Measurements from ENCODE around the gene ARSG. TPM values are rescaled to one million over a fixed set of nuclear protein-coding genes. Genes with fewer than 3 reads are reported as not detected.

Gene ARSG
- polyA plus RNA-seq, 1 donor from 2014 or later, result 16.9 TPM

DNA sequence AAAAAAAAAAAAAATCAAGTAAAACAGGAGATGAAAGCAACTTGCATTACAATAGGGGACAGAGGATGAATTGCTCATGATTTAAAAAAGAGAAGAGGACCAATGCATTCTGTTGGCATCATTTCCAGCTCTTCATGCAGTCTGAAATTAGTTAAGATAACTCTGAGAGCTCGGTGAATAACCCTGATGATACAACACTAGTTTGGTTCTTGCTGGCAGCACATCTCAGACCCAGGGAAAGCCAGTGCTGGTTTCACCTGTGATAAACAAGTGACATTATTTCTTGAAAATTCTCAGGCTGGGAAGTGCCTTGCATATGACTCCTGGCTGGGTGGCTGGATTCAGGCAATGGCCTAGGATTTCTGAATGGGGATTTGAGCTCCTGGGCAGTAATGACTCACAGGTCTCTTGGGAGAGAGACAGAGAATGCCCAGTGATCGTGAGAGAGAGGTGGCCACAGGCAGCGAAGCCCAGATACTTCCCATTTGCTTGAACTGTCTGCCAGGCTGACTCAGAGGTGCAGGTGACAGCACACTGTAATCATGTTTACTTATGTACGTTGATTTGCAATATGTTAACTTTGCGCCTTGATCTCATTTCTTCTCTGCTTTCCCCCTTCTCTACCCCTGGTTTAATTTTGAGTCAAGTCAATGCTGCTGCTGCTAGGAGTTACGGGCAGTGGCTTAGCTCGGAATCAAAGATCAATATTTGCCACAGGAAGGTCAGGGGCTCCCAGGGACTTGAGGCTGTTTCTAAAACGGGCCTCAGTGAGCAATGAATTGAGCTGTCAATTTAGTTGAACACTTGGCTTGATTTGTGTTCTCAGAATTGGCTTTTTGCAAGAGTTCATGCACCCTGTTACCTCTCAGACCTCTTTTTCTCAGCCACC, 27.1 kb downstream of the ARSG start:
- H3K9me2 ChIP-seq (ENCODE audit: insufficient read depth, low read length), result no peaks in the 10 kb centered on the region
- no peaks in the 10 kb centered on the region for H3K36me3 ChIP-seq (ENCODE audit: insufficient read depth, low read length)
- H3F3A ChIP-seq (ENCODE audit: insufficient read depth, low read length, poor library complexity, severe bottlenecking), result no peaks in the 10 kb centered on the region
- H3K4me2 ChIP-seq (ENCODE audit: low read length), result no peak overlapping the region
- H3K9me3 ChIP-seq (ENCODE audit: low read length), result no peaks in the 10 kb centered on the region
- no peak overlapping the region for H3K9ac ChIP-seq (ENCODE audit: low read length)
- no peak overlapping the region for H3K27ac ChIP-seq (ENCODE audit: low read length)
- H3K4me3 ChIP-seq (ENCODE audit: low read length), result no peak overlapping the region
- H3K79me2 ChIP-seq (replicated peaks; ENCODE audit: insufficient read depth, low read length), result no peaks in the 10 kb centered on the region
- no peaks in the 10 kb centered on the region for H3K27me3 ChIP-seq (ENCODE audit: insufficient read depth, low read depth, low read length)
- H2AFZ ChIP-seq (ENCODE audit: low read depth, low read length), result no peak overlapping the region
- TF ChIP-seq, protein P1, sequence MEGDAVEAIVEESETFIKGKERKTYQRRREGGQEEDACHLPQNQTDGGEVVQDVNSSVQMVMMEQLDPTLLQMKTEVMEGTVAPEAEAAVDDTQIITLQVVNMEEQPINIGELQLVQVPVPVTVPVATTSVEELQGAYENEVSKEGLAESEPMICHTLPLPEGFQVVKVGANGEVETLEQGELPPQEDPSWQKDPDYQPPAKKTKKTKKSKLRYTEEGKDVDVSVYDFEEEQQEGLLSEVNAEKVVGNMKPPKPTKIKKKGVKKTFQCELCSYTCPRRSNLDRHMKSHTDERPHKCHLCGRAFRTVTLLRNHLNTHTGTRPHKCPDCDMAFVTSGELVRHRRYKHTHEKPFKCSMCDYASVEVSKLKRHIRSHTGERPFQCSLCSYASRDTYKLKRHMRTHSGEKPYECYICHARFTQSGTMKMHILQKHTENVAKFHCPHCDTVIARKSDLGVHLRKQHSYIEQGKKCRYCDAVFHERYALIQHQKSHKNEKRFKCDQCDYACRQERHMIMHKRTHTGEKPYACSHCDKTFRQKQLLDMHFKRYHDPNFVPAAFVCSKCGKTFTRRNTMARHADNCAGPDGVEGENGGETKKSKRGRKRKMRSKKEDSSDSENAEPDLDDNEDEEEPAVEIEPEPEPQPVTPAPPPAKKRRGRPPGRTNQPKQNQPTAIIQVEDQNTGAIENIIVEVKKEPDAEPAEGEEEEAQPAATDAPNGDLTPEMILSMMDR (IDR thresholded peaks at IDR 0.05; ENCODE audit: poor library complexity, severe bottlenecking), result no peak
- no peak for TF ChIP-seq MXI1 (conservative IDR thresholded peaks at IDR 0.05; ENCODE audit: poor library complexity, severe bottlenecking)
- TF ChIP-seq EP300 (conservative IDR thresholded peaks at IDR 0.05; ENCODE audit: poor library complexity, severe bottlenecking), result no peak
- no peak for TF ChIP-seq SMC3 (conservative IDR thresholded peaks at IDR 0.05; ENCODE audit: poor library complexity)
- TF ChIP-seq RAD21 (conservative IDR thresholded peaks at IDR 0.05), result no peak
- TF ChIP-seq EZH2 (IDR thresholded peaks at IDR 0.05; ENCODE audit: borderline replicate concordance, insufficient read depth, low read length, poor library complexity, severe bottlenecking), result no peak
- TF ChIP-seq TAF1 (IDR thresholded peaks at IDR 0.05; ENCODE audit: low read depth), result no peak
- TF ChIP-seq, protein P2, sequence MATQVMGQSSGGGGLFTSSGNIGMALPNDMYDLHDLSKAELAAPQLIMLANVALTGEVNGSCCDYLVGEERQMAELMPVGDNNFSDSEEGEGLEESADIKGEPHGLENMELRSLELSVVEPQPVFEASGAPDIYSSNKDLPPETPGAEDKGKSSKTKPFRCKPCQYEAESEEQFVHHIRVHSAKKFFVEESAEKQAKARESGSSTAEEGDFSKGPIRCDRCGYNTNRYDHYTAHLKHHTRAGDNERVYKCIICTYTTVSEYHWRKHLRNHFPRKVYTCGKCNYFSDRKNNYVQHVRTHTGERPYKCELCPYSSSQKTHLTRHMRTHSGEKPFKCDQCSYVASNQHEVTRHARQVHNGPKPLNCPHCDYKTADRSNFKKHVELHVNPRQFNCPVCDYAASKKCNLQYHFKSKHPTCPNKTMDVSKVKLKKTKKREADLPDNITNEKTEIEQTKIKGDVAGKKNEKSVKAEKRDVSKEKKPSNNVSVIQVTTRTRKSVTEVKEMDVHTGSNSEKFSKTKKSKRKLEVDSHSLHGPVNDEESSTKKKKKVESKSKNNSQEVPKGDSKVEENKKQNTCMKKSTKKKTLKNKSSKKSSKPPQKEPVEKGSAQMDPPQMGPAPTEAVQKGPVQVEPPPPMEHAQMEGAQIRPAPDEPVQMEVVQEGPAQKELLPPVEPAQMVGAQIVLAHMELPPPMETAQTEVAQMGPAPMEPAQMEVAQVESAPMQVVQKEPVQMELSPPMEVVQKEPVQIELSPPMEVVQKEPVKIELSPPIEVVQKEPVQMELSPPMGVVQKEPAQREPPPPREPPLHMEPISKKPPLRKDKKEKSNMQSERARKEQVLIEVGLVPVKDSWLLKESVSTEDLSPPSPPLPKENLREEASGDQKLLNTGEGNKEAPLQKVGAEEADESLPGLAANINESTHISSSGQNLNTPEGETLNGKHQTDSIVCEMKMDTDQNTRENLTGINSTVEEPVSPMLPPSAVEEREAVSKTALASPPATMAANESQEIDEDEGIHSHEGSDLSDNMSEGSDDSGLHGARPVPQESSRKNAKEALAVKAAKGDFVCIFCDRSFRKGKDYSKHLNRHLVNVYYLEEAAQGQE (IDR thresholded peaks at IDR 0.05; ENCODE audit: borderline replicate concordance), result no peak
- no peak for TF ChIP-seq POLR2AphosphoS5 (IDR thresholded peaks at IDR 0.05)
- no peaks in the 10 kb centered on the region for H4K20me1 ChIP-seq (ENCODE audit: insufficient read depth)

DNA sequence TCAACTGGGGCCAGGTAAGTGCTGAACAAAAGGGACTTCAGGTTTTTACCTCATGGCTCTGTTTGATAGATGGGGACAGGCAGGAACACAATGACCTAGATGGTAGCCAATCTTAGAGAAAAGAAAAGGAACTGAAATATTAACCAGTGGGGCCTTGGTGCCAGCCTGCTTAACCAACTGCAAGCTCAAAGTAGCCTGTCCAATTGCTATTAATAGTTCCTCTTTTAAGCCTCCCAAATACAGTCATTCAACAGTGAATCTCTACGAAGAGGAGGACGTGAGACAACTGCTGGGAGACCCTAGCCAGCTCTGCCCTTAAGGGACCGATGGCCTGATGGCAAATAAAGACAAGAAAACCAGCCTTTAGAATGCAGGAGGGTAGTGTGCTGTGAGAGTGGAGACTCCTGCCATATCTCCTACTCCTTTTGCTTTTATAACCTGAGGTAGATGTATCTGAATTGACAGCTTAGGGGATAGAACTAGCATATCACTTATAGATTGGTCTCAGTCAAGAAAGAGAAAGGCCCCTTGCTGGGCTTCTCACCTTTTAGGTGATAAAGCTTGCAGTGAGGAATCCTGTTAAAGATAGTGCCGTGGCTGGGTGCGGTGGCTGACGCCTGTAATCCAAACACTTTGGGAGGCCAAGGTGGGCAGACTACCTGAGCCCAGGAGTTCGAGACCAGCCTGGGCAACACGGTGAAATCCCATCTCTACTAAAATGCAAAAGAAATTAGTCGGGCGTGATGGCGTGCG, 28.3 kb downstream of the ARSG start:
- H3K9ac ChIP-seq (ENCODE audit: low read length), result no peak overlapping the region
- no peaks in the 10 kb centered on the region for H3K9me2 ChIP-seq (ENCODE audit: insufficient read depth, low read length)
- H3K27me3 ChIP-seq (ENCODE audit: insufficient read depth, low read depth, low read length), result no peaks in the 10 kb centered on the region
- no peak overlapping the region for H2AFZ ChIP-seq (ENCODE audit: low read depth, low read length)
- no peak overlapping the region for H3K4me3 ChIP-seq (ENCODE audit: low read length)
- no peaks in the 10 kb centered on the region for H3F3A ChIP-seq (ENCODE audit: insufficient read depth, low read length, poor library complexity, severe bottlenecking)
- H3K27ac ChIP-seq (ENCODE audit: low read length), result no peak overlapping the region
- no peak overlapping the region for H3K4me2 ChIP-seq (ENCODE audit: low read length)
- H3K36me3 ChIP-seq (ENCODE audit: insufficient read depth, low read length), result no peaks in the 10 kb centered on the region
- H3K9me3 ChIP-seq (ENCODE audit: low read length), result peaks cover 3% of the 10 kb centered on the region
- no peaks in the 10 kb centered on the region for H3K79me2 ChIP-seq (replicated peaks; ENCODE audit: insufficient read depth, low read length)
- H4K20me1 ChIP-seq (ENCODE audit: insufficient read depth), result no peaks in the 10 kb centered on the region
- TF ChIP-seq SMC3 (conservative IDR thresholded peaks at IDR 0.05; ENCODE audit: poor library complexity) (no peak), TAF1 (IDR thresholded peaks at IDR 0.05; ENCODE audit: low read depth) (no peak), MXI1 (conservative IDR thresholded peaks at IDR 0.05; ENCODE audit: poor library complexity, severe bottlenecking) (no peak), POLR2AphosphoS5 (IDR thresholded peaks at IDR 0.05) (no peak)
